GM12878 (cell line): ENCODE data around the gene WIPF2. TPM values are rescaled to one million over a fixed set of nuclear protein-coding genes. Genes with fewer than 3 reads are reported as not detected.

Experiments
- ATAC-seq: fragments of 200-7000 bp; cut with Tn5 transposase; 3 replicates; pipeline ENCODE4 v1.9.1; 2020; ENCODE audit warnings: mild to moderate bottlenecking, moderate library complexity
- BruUV-seq: library from RNA; stranded (reverse); fragments of 400-500 nt; replicated peaks from 2 replicates; lab custom pipeline; 2021; lab: Mats Ljungman, UMichigan
- CTCF ChIA-PET: fragments of 300-600 bp; sonication (Branson Sonifier 250); formaldehyde crosslinking; extraction: SDS; loops from one replicate; lab custom pipeline; 2021; ENCODE audit warnings: inconsistent platforms; lab: Yijun Ruan, JAX
- POLR2A ChIA-PET: fragments of 350-600 bp; formaldehyde crosslinking; extraction: SDS; loops from one replicate; lab custom pipeline; 2021; ENCODE audit warnings: inconsistent platforms; lab: Charles Lee
- RAD21 ChIA-PET: fragments of 300-600 bp; sonication (Branson Sonifier 250); formaldehyde crosslinking; loops from one replicate; lab custom pipeline; 2023; ENCODE audit warnings: antibody characterized with exemption; ENCODE audit not compliant: unreplicated experiment; lab: Charles Lee
- SMC1A ChIA-PET: fragments of 300-600 bp; sonication (Branson Sonifier 250); formaldehyde crosslinking; loops from one replicate; lab custom pipeline; 2023; ENCODE audit not compliant: unreplicated experiment, uncharacterized antibody; lab: Charles Lee
- DNase-seq: peaks from one replicate; pipeline ENCODE4 v3.0.0-alpha.2; 2011; ENCODE audit warnings: low read depth, low spot score
- FAIRE-seq: peaks from 3 replicates; lab custom pipeline; 2011; peaks lifted over from hg19 to GRCh38; lab: Jason Lieb, UNC
- H2AFZ ChIP-seq: 2 replicates; pipeline ENCODE4 v1.6.0; 2011; ENCODE audit warnings: low read depth, low read length, control low read depth; ENCODE audit not compliant: control insufficient read depth
- H3K27ac ChIP-seq: 2 replicates; pipeline ENCODE4 v1.5.1; 2011; ENCODE audit warnings: control low read depth; ENCODE audit not compliant: control insufficient read depth, insufficient read depth
- H3K27me3 ChIP-seq, 2 experiments: replicated peaks in 1 of 2; 2 replicates each; pipeline versions ENCODE4 v1.6.0 to v1.6.1; 2011; ENCODE audit warnings: low read length in 1 of 2; ENCODE audit not compliant: control insufficient read depth in 2 of 2, insufficient read depth in 2 of 2
- H3K36me3 ChIP-seq, 2 experiments: 2 replicates each; pipeline ENCODE4 v1.5.1; 2011; ENCODE audit warnings: low read length in 1 of 2; ENCODE audit not compliant: control insufficient read depth in 2 of 2, insufficient read depth in 2 of 2
- H3K4me1 ChIP-seq: 2 replicates; pipeline ENCODE4 v1.6.1; 2011; ENCODE audit warnings: mild to moderate bottlenecking, low read length, moderate library complexity, mixed read lengths; ENCODE audit not compliant: control insufficient read depth, insufficient read depth
- H3K4me2 ChIP-seq: 2 replicates; pipeline ENCODE4 v1.6.0; 2011; ENCODE audit warnings: control low read depth; ENCODE audit not compliant: control insufficient read depth, insufficient read depth
- H3K4me3 ChIP-seq: fragments of 200-600 bp; sonication (generic); 2 replicates; pipeline ENCODE4 v1.5.1; 2016
- H3K79me2 ChIP-seq: 2 replicates; pipeline ENCODE4 v1.6.0; 2011; ENCODE audit warnings: low read length; ENCODE audit not compliant: control insufficient read depth, insufficient read depth
- H3K9ac ChIP-seq: 2 replicates; pipeline ENCODE4 v1.8.0; 2011; ENCODE audit warnings: low read length, control low read depth, mixed read lengths; ENCODE audit not compliant: control insufficient read depth, insufficient read depth
- H3K9me3 ChIP-seq: replicated peaks from 3 replicates; pipeline ENCODE4 v1.5.1; 2011; ENCODE audit warnings: mild to moderate bottlenecking, low read length; ENCODE audit not compliant: control insufficient read depth, insufficient read depth
- H4K20me1 ChIP-seq: 2 replicates; pipeline ENCODE4 v1.6.0; 2011; ENCODE audit not compliant: control insufficient read depth, insufficient read depth
- CHD2 ChIP-seq: IDR thresholded peaks from 2 replicates; pipeline ENCODE4 v1.6.1; 2011; ENCODE audit warnings: low read depth, low read length, improper control_type of control experiment, borderline replicate concordance
- EED ChIP-seq: sonication (generic); IDR thresholded peaks from 2 replicates; pipeline ENCODE4 v1.6.1; 2016; ENCODE audit warnings: antibody characterized with exemption, low read depth
- ZBTB4 ChIP-seq: fragments of 450-650 bp; formaldehyde crosslinking; IDR thresholded peaks from 2 replicates; pipeline ENCODE4 v1.4.0; 2022; ENCODE audit warnings: mild to moderate bottlenecking, moderate library complexity
- WGBS: methylation state at CpG from one replicate; pipeline ENCODE4 v1.1.6; 2016; ENCODE audit warnings: low lambda C conversion rate; ENCODE audit not compliant: insufficient replicate concordance, insufficient coverage; ENCODE audit errors: missing lambda C conversion rate; 5-methylcytosine and 5-hydroxymethylcytosine counted together
- in situ Hi-C: fragments of 300-500 bp; cut with MboI; formaldehyde crosslinking; loops from 9 replicates; pipeline ENCODE4 v1.14.3; 2018; ENCODE audit warnings: mixed read lengths
- intact Hi-C: fragments of 100-400 bp; cut with micrococcal nuclease; formaldehyde crosslinking; loops from one replicate; pipeline ENCODE4 v1.14.2; 2022; ENCODE audit not compliant: unreplicated experiment
- polyA plus RNA-seq, 11 experiments: library from polyadenylated mRNA; depleted of rRNA in 4 of 11; unstranded in 6 of 11; stranded (reverse) in 5 of 11; fragments of >200 nt; fragmentation: Nextera tagmentation in 4 of 11; fragmentation: Illumina TruSeq in 1 of 11; extraction: Ambion mirVana in 4 of 11; extraction: Trizol in 1 of 11; gene quantifications; 1 replicate in 1 of 11; 2 replicates in 10 of 11; pipeline versions ENCODE4 v1.2.1 to v1.2.3, GENCODE V29; 2011 to 2016; ENCODE audit warnings: inconsistent platforms in 2 of 11, missing spikeins in 2 of 11, low read depth in 1 of 11
- total RNA-seq, 4 experiments: library from RNA; depleted of rRNA in 3 of 4; stranded (reverse); fragments of >200 nt in 3 of 4; fragmentation: Illumina TruSeq in 1 of 4; extraction: Trizol in 1 of 4; gene quantifications; 2 replicates each; pipeline versions ENCODE4 v1.2.1 to v1.2.3, GENCODE V29; 2013 to 2021

WIPF2 gene
- total and polyA plus RNA-seq, 10 of the 15 experiments (the other 5 are each of a cell fraction or from before 2014, with no cell fraction given), result 4.2 to 20.8 (median 7.1) TPM

DNA sequence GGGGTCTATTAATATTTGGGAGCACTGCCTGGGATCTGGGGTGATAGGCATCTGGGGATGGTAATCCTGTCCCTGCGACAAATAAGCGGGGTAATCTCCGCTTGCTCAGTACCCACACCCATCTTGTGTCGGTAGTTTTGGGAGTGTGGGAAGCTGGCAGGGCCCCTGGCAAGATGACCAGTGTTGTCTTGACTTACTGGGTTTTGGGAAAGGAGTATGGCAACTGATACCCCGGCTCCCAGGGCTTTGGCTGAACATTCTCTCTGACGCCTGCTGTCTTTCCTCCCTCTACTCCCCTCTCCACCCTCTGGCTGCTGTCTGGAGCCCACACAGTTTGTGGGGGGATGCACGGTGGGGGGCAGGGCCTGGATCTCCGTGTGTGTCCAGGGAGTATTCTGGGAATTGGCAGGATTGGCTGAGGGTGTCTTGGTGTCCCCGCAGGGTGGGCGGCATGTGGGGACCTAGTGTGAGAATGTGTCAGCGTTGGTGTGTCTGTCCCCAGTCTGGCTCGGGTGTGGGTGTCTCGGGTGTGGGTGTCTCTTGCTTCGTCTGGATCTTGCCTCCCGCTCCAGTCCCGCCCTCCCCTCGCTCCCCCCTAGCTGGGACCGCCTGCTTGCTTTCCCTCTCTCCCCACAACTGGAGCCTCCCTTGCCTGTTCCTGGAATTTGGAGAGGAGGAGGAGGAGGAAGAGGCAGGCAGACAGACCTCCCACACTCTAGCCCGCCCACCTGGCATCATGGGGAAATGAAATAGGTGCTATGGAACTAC lies 101.8 kb downstream of the WIPF2 start:
- peak overlapping the region; percentile 96 for H3K27ac ChIP-seq
- H3K36me3 ChIP-seq, result no peaks in the 10 kb centered on the region
- ChIA-PET CTCF (interaction anchor here (0.5 to 8.4 kb wide), 5 partner anchors 11 to 119 kb away, joined by 3 to 90 read pairs (median 3); partner anchors contain the start of gene RARA), POLR2A (interaction anchor here (0.6 to 7.0 kb wide), 4 partner anchors 10 to 207 kb away, joined by 4 to 123 read pairs (median 8); partner anchors contain the start of gene RARA), SMC1A (interaction anchor here (0.5 to 11.2 kb wide), 5 partner anchors 13 to 44 kb away, joined by 3 to 172 read pairs (median 3); partner anchors contain the start of gene RARA), RAD21 (interaction anchor here (1.4 to 12.6 kb wide), 4 partner anchors 11 to 36 kb away, joined by 3 to 156 read pairs (median 20); partner anchors contain the start of gene RARA)
- H2AFZ ChIP-seq, result no peak overlapping the region
- H4K20me1 ChIP-seq, result no peaks in the 10 kb centered on the region
- FAIRE-seq (no peak), ATAC-seq (no peak), DNase-seq (no peak)
- H3K4me2 ChIP-seq, result peak overlapping the region; percentile 100
- intact Hi-C loops (loop anchor here (5.0 kb wide), 2 partner anchors 36 to 1351 kb away; no protein-coding TSS in a partner anchor), in situ Hi-C loops (loop anchor here (10.0 kb wide), 1 partner anchor 1354 kb away; no protein-coding TSS in a partner anchor)
- peak overlapping the region; percentile 91 for H3K4me3 ChIP-seq
- H3K9ac ChIP-seq, result peak overlapping the region; percentile 91
- 65% methylated on average over 13 of the region's 19 CpGs for WGBS
- peaks cover 54% of the 10 kb centered on the region for H3K4me1 ChIP-seq
- peaks cover 79% of the 10 kb centered on the region for H3K79me2 ChIP-seq
- BruUV-seq, result no TSS peak
- H3K27me3 ChIP-seq, result no peaks in the 10 kb centered on the region
- TF ChIP-seq EED (0 out of 2 replicates have a peak, but pooled peaks have one; percentile 7), CHD2 (0 out of 2 replicates have a peak, but pooled peaks have one; percentile 27), ZBTB4 (no peak)
- TF ChIP-seq, all 136 proteins: peak for 2
- H3K9me3 ChIP-seq, result no peaks in the 10 kb centered on the region
